HEK293 (cell line): ENCODE data around the gene FADD.

ENCODE experiments used
- CTCF ChIA-PET: fragments of 350-600 bp; formaldehyde crosslinking; extraction: SDS; loops from one replicate; lab custom pipeline; 2021; ENCODE audit warnings: antibody characterized with exemption; lab: Yijun Ruan, JAX
- POLR2A ChIA-PET: fragments of 300-600 bp; formaldehyde crosslinking; extraction: SDS; loops from one replicate; lab custom pipeline; 2020; ENCODE audit warnings: antibody characterized with exemption, inconsistent platforms; lab: Yijun Ruan, JAX
- H3K27ac ChIP-seq: fragments of 200-500 bp; sonication (Bioruptor generic); 2 replicates; pipeline ENCODE4 v1.5.1; 2014; ENCODE audit warnings: low read depth, low read length, control low read depth, inconsistent platforms; ENCODE audit errors: extremely low read depth
- H3K36me3 ChIP-seq, 2 experiments: fragments of 200-500 bp in 1 of 2; sonication (Bioruptor generic) in 1 of 2; 1 replicate in 1 of 2; 2 replicates in 1 of 2; pipeline ENCODE4 v1.5.1; 2014 to 2017; ENCODE audit warnings: inconsistent platforms in 2 of 2, low read length in 2 of 2; ENCODE audit not compliant: control insufficient read depth in 2 of 2, insufficient read depth in 1 of 2
- H3K4me1 ChIP-seq: fragments of 200-500 bp; sonication (Bioruptor generic); 2 replicates; pipeline ENCODE4 v1.5.1; 2014; ENCODE audit warnings: mild to moderate bottlenecking, low read length, inconsistent platforms; ENCODE audit not compliant: control insufficient read depth, insufficient read depth
- H3K4me3 ChIP-seq: 2 replicates; pipeline ENCODE4 v1.5.1; 2011; ENCODE audit warnings: low read depth, mild to moderate bottlenecking, control low read depth, low read length, moderate library complexity
- H3K9me3 ChIP-seq: fragments of 200-500 bp; sonication (Bioruptor generic); 2 replicates; pipeline ENCODE4 v1.5.1; 2014; ENCODE audit warnings: low read depth, low read length, inconsistent platforms; ENCODE audit not compliant: control insufficient read depth, insufficient read depth
- HOXD13 ChIP-seq: sonication (generic); formaldehyde crosslinking; IDR thresholded peaks from 2 replicates; pipeline ENCODE4 v1.8.0; 2022; ENCODE audit warnings: missing genetic modification reagents, borderline replicate concordance
- OSR2 ChIP-seq: fragments of 450-650 bp; formaldehyde crosslinking; IDR thresholded peaks from 2 replicates; pipeline ENCODE4 v1.5.1; 2016; ENCODE audit warnings: missing biosample characterization, missing genetic modification characterization
- PRDM2 ChIP-seq: fragments of 450-650 bp; formaldehyde crosslinking; IDR thresholded peaks from 2 replicates; pipeline ENCODE4 v1.5.1; 2016; ENCODE audit warnings: missing biosample characterization, missing genetic modification characterization, borderline replicate concordance
- YY1 ChIP-seq: fragments of 450-650 bp; formaldehyde crosslinking; IDR thresholded peaks from 2 replicates; pipeline ENCODE4 v1.5.1; 2018; ENCODE audit warnings: missing biosample characterization, missing genetic modification characterization
- ZEB2 ChIP-seq: fragments of 450-650 bp; formaldehyde crosslinking; IDR thresholded peaks from 2 replicates; pipeline ENCODE4 v1.5.1; 2016; ENCODE audit warnings: missing biosample characterization, missing genetic modification characterization
- ZNF114 ChIP-seq: fragments of 450-650 bp; formaldehyde crosslinking; IDR thresholded peaks from 2 replicates; pipeline ENCODE4 v1.5.0; 2017; ENCODE audit warnings: missing biosample characterization, missing genetic modification characterization
- ZNF140 ChIP-seq: fragments of 450-650 bp; formaldehyde crosslinking; IDR thresholded peaks from 2 replicates; pipeline ENCODE4 v1.5.1; 2016; ENCODE audit warnings: missing biosample characterization, missing genetic modification characterization
- ZNF211 ChIP-seq: fragments of 450-650 bp; formaldehyde crosslinking; IDR thresholded peaks from 2 replicates; pipeline ENCODE4 v1.5.1; 2016; ENCODE audit warnings: low read depth, missing biosample characterization, missing genetic modification characterization
- ZNF398 ChIP-seq: fragments of 450-650 bp; formaldehyde crosslinking; IDR thresholded peaks from 2 replicates; pipeline ENCODE4 v1.5.1; 2017; ENCODE audit warnings: missing biosample characterization, missing genetic modification characterization
- ZNF530 ChIP-seq: fragments of 450-650 bp; formaldehyde crosslinking; IDR thresholded peaks from 2 replicates; pipeline ENCODE4 v1.5.1; 2016; ENCODE audit warnings: low read depth, missing biosample characterization, missing genetic modification characterization
- ZNF571 ChIP-seq: fragments of 450-650 bp; formaldehyde crosslinking; IDR thresholded peaks from 2 replicates; pipeline ENCODE4 v1.5.0; 2017; ENCODE audit warnings: missing biosample characterization, missing genetic modification characterization
- ZNF639 ChIP-seq: fragments of 450-650 bp; formaldehyde crosslinking; IDR thresholded peaks from 2 replicates; pipeline ENCODE4 v1.5.1; 2016; ENCODE audit warnings: missing biosample characterization, missing genetic modification characterization
- ZNF658 ChIP-seq: fragments of 450-650 bp; formaldehyde crosslinking; IDR thresholded peaks from 2 replicates; pipeline ENCODE4; 2016; ENCODE audit warnings: missing biosample characterization, missing genetic modification characterization
- ZNF660 ChIP-seq: fragments of 450-650 bp; IDR thresholded peaks from 2 replicates; pipeline ENCODE4 v1.5.1; 2018; ENCODE audit warnings: missing biosample characterization, mild to moderate bottlenecking, missing genetic modification characterization

FADD gene

GRCh38 chr11:70189622-70190021 lies 13.5 kb upstream of the FADD start:
- CTCF ChIA-PET, result interaction anchor here (0.9 kb wide), 1 partner anchor 240 kb away, joined by 3 read pairs; no protein-coding TSS in a partner anchor

More at GRCh38 chr11:70189622-70190021, 13.5 kb upstream of the FADD start:
- Histone ChIP-seq H3K36me3 (no peaks in the 10 kb centered on the region), H3K4me3 (no peak overlapping the region), H3K9me3 (no peaks in the 10 kb centered on the region), H3K27ac (no peak overlapping the region), H3K4me1 (no peaks in the 10 kb centered on the region)
- POLR2A ChIA-PET, result no interaction called here
- TF ChIP-seq ZNF398 (tag by site-specific recombination), result no peak
- no peak for TF ChIP-seq YY1 (tag by site-specific recombination)
- no peak for TF ChIP-seq PRDM2
- no peak for TF ChIP-seq HOXD13 (CRISPR knock-in tag)
- no peak for TF ChIP-seq ZNF530 (tag by site-specific recombination)
- no peak for TF ChIP-seq ZNF571 (tag by site-specific recombination)
- TF ChIP-seq OSR2, result no peak
- TF ChIP-seq ZNF660, result no peak
- TF ChIP-seq ZNF658 (tag by site-specific recombination), result no peak
- TF ChIP-seq ZNF211 (tag by site-specific recombination), result no peak
- no peak for TF ChIP-seq ZEB2
- no peak for TF ChIP-seq ZNF639
- TF ChIP-seq ZNF114, result no peak
- no peak for TF ChIP-seq ZNF140
